Activated CD8-positive, alpha-beta memory T cell treated with anti-CD3 and anti-CD28 coated beads, Interleukin-2, amount 50 U/mL, for 48 hours (primary cell): ENCODE data around the gene LRRC38.

Experiments
- DNase-seq: peaks from one replicate; pipeline ENCODE4 v3.0.0-alpha.2; 2020

The LRRC38 gene

GRCh38 chr1:13516606-13517005, 2.8 kb upstream of the LRRC38 start:
- no peak for DNase-seq

GRCh38 chr1:13514821-13515220, 1.0 kb upstream of the LRRC38 start:
- DNase-seq: no peak

- DNase-seq: no peak
Observed at GRCh38 chr1:13513063-13513894, 524 bp downstream of the LRRC38 start.

GRCh38 chr1:13512472-13512871, 1.3 kb downstream of the LRRC38 start:
- no peak for DNase-seq

DNA sequence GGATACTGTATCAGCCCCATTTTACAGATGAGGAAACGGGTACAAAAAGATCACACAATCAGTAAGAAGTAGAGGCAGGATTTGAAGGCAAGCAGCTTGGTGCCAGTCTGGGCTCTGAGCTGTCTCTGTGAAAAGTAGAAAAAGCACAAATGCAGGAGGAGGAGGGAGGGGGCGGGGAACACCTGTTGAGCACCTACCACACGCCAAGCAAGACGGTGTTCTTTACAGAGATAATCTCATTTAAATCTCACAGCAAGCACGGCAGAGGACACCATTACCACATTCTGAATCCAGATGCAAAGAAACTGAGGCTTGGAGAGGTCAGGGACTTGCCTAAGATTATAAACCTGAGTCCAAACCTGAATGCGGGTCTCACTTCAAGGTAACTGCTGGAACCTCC, 3.3 kb downstream of the LRRC38 start:
- DNase-seq: no peak

DNA sequence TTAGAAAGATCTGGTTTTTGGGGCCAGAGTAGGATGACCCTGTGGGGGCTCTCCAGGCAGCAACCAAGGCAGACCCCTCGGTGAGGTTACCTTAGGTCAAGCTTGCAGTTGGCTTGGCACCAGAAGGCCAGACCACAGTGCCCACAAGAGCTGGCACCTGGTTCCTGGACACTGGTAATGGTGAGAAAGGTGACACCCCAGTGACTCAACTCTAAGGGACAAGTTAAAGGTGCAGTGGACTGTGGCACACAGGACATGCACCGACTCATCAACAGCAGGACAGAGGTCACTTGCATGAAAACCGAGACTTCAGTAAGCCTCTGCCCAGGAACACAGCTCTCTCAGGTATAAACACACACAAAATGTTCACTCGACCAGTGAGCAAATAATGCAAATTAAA, 6.7 kb downstream of the LRRC38 start:
- no peak for DNase-seq

DNA sequence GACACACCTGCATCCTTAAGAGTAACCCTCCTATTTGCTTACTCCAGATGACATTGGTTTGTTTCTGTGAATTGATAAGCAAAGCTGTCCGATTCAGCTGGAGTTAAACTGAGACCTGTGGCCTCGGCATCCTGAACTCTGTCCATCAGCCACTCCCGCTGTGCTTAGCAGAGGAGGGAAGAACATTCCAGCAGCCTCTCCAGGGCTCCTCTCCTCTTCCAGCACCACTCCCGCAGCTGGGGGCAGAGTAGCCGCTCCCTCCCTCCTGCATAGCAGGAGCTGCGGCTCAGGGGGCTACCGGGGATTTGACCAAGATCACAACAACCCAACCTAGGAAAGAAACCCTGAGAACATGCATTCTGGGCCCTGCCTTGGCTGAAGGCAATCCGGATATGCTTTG, 8.8 kb downstream of the LRRC38 start:
- no peak for DNase-seq

- DNase-seq: no peak
Observed at GRCh38 chr1:13500806-13501205, 13.0 kb downstream of the LRRC38 start.

- DNase-seq: no peak
Observed at GRCh38 chr1:13499422-13499821, 14.4 kb downstream of the LRRC38 start.

DNA sequence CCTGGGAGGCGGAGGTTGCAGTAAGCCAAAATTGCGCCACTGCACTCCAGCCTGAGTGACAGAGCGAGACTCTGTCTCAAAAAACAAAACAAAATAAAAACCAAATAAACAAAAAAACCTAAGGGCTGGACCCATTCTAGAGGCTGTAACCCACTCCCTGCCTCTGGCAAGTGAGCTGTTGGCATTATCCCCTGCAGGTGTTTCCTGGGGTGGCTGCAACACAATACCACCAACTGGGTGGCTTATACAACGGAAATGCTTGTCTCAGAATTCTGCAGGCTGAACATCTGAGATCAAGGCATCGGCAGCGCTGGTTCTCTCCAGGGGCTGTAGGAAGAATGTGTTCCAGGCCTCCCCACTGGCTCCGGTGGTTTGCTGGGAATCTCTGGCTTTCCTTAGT, 15.2 kb downstream of the LRRC38 start:
- no peak for DNase-seq

GRCh38 chr1:13495186-13495585, 18.6 kb downstream of the LRRC38 start:
- DNase-seq: no peak

GRCh38 chr1:13494712-13495111, 19.1 kb downstream of the LRRC38 start:
- DNase-seq: no peak

GRCh38 chr1:13494025-13494424, 19.8 kb downstream of the LRRC38 start:
- DNase-seq: no peak

- no peak for DNase-seq
Observed at GRCh38 chr1:13492711-13493110, 21.1 kb downstream of the LRRC38 start.

DNA sequence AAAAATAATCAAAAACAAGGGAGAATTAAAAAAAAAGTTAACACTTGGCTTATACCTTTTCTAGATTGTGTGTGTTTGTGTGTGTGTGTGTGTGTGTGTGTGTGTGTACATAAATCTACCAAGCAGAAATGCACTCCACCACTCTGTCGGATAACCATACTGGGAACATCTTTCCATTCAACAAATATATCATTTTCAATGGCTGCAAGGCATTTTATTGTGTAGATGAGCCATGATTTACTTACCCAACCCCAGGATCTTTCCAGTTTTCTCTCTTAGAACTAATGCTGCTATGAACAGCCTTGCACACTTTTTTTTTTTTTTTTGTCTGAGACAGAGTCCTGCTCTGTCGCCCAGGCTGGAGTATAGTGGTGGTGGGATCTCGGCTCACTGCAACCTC, 25.8 kb downstream of the LRRC38 start:
- DNase-seq: no peak

- DNase-seq: no peak
Observed at GRCh38 chr1:13487143-13487868, 26.5 kb downstream of the LRRC38 start.

GRCh38 chr1:13483946-13484345, 29.9 kb downstream of the LRRC38 start:
- DNase-seq: no peak

- no peak for DNase-seq
Observed at GRCh38 chr1:13482600-13482999, 31.2 kb downstream of the LRRC38 start.

- no peak for DNase-seq
Observed at GRCh38 chr1:13479171-13479856, 34.5 kb downstream of the LRRC38 start.

- no peak for DNase-seq
Observed at GRCh38 chr1:13478692-13479091, 35.1 kb downstream of the LRRC38 start.

DNA sequence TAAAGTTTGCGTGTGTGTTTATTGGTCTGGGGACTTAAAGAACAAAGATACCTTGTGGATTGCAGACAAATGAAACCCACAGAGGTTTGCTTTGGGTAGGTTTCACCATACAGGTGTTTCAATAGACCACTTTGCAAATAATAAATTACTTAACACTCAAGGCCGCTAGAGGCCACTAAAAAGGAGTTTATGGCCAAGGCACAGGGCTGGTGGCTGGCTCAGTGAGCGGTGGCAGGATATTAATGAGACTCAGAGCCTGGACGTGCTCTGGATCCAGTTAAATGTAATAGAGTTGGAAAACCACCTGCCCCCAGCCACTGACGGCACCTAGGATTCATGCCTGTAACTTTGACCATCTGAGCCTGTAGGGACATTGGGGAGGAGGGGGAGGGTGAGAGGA, 44.5 kb downstream of the LRRC38 start:
- no peak for DNase-seq

DNA sequence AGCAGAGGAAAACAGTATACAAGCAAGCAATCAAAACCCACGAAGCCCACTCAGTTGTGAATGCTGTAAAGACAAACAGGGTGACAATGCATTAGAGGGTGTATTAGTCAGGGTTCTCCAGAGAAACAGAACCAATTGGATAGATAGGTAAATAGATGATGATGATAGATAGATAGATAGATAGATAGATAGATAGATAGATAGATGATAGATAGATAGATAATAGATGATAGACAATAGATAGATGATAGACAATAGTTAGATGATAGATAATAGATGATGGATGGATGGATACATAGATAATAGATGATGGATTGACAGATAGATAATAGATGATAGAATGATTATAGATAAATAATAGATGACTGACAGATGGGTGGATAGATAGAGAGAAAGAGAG, 48.3 kb downstream of the LRRC38 start:
- DNase-seq: no peak

GRCh38 chr1:13462682-13463081, 51.1 kb downstream of the LRRC38 start:
- DNase-seq: no peak

DNA sequence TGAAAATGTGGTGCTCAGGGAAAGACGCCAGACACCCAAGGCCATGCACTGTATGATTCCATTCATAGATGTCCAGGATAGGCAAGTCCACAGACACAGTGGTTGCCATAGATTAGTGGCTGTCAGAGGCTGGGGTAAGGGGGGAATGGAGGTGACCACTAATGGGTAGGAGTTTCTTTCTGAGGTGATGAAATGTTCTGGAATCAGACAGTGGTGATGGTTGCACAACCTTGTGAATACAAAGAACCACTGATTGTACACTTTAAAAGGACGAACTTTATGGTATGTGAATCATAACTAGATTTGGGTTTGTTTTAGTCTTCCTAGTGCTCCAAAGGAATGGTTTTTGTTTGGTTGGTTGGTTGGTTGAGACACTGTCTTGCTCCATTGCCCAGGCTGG, 51.8 kb downstream of the LRRC38 start:
- DNase-seq: no peak
